ENCODE data around the gene TNFRSF14. TPM values are rescaled to one million over a fixed set of nuclear protein-coding genes. Genes with fewer than 3 reads are reported as not detected.

TNFRSF14 gene
- total and polyA plus RNA-seq, 9 of the 15 experiments (the other 6 are each of a cell fraction or from before 2014, with no cell fraction given): 0.11 to 2.3 (median 0.68) TPM; not detected in 2

DNA sequence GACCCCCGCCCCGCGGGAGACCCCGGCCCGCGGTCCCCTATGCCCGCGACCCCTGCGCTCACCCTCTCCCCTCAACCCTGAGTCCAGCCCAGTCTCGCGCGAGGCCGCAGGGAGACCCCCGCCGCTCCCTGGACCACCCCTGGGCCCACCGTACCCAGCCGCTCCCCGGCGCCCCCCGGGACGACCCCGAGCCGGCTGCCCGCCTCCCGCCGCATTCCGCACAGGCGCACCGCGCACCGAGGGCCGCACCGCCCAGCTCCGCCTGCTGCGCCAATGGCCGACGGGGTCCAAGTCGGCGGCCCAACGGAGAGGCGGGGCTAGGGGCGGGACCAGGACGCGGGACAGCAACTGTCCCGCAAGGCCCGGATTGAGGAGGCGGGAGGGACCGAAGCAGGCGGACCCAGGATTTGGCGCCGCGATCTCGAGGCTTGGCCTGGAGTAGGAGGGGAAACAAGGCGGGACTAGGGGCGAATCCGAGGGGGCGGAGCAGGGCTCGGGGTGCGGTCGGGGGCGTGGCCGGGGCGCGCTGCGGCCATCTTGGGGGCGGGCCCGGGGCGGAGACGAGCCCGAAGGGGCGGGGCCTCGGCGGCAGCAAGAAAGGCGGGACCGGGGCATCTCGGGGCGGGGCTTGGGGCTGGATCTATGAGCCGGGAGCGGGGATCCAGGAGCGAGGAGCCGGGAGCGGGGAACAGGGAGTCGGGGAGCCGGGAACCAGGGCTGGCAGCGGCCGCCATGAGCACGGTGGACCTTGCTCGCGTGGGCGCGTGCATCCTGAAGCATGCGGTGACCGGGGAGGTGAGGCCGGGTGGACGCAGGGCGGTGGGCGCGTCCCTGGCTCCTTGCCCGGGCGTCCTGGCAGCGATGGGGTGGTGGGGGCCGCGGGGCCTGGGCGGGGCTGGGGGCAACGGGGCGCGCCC is 30.2 kb downstream of the TNFRSF14 start, which contains the start of gene PRXL2B (continued):
- TF ChIP-seq, protein P1, sequence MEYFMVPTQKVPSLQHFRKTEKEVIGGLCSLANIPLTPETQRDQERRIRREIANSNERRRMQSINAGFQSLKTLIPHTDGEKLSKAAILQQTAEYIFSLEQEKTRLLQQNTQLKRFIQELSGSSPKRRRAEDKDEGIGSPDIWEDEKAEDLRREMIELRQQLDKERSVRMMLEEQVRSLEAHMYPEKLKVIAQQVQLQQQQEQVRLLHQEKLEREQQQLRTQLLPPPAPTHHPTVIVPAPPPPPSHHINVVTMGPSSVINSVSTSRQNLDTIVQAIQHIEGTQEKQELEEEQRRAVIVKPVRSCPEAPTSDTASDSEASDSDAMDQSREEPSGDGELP (CRISPR knock-in tag; IDR thresholded peaks at IDR 0.05; ENCODE audit: borderline replicate concordance): peak; percentile 37; the same call in 1 of the 2 replicates
- TF ChIP-seq KAT2B (IDR thresholded peaks at IDR 0.05; ENCODE audit: low read depth, low read length) (no peak), NCOR1 (IDR thresholded peaks at IDR 0.05) (no peak), ID3 (CRISPR knock-in tag; IDR thresholded peaks at IDR 0.05) (no peak), ID3 (tag; IDR thresholded peaks at IDR 0.05) (no peak), ZNF184 (CRISPR knock-in tag; IDR thresholded peaks at IDR 0.05) (no peak), TSC22D4 (tag; IDR thresholded peaks at IDR 0.05) (no peak), ZNF197 (CRISPR knock-in tag; IDR thresholded peaks at IDR 0.05; ENCODE audit: low read depth) (no peak), ZNF699 (CRISPR knock-in tag; IDR thresholded peaks at IDR 0.05; ENCODE audit: insufficient replicate concordance) (no peak), ZNF57 (CRISPR knock-in tag; IDR thresholded peaks at IDR 0.05) (no peak), USF1 (CRISPR knock-in tag; IDR thresholded peaks at IDR 0.05) (no peak)
- TF ChIP-seq, protein P2, sequence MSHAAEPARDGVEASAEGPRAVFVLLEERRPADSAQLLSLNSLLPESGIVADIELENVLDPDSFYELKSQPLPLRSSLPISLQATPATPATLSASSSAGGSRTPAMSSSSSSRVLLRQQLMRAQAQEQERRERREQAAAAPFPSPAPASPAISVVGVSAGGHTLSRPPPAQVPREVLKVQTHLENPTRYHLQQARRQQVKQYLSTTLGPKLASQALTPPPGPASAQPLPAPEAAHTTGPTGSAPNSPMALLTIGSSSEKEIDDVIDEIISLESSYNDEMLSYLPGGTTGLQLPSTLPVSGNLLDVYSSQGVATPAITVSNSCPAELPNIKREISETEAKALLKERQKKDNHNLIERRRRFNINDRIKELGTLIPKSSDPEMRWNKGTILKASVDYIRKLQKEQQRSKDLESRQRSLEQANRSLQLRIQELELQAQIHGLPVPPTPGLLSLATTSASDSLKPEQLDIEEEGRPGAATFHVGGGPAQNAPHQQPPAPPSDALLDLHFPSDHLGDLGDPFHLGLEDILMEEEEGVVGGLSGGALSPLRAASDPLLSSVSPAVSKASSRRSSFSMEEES (CRISPR knock-in tag; IDR thresholded peaks at IDR 0.05): no peak
- TF ChIP-seq, protein P3, sequence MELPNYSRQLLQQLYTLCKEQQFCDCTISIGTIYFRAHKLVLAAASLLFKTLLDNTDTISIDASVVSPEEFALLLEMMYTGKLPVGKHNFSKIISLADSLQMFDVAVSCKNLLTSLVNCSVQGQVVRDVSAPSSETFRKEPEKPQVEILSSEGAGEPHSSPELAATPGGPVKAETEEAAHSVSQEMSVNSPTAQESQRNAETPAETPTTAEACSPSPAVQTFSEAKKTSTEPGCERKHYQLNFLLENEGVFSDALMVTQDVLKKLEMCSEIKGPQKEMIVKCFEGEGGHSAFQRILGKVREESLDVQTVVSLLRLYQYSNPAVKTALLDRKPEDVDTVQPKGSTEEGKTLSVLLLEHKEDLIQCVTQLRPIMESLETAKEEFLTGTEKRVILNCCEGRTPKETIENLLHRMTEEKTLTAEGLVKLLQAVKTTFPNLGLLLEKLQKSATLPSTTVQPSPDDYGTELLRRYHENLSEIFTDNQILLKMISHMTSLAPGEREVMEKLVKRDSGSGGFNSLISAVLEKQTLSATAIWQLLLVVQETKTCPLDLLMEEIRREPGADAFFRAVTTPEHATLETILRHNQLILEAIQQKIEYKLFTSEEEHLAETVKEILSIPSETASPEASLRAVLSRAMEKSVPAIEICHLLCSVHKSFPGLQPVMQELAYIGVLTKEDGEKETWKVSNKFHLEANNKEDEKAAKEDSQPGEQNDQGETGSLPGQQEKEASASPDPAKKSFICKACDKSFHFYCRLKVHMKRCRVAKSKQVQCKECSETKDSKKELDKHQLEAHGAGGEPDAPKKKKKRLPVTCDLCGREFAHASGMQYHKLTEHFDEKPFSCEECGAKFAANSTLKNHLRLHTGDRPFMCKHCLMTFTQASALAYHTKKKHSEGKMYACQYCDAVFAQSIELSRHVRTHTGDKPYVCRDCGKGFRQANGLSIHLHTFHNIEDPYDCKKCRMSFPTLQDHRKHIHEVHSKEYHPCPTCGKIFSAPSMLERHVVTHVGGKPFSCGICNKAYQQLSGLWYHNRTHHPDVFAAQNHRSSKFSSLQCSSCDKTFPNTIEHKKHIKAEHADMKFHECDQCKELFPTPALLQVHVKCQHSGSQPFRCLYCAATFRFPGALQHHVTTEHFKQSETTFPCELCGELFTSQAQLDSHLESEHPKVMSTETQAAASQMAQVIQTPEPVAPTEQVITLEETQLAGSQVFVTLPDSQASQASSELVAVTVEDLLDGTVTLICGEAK (IDR thresholded peaks at IDR 0.05): no peak
- TF ChIP-seq, protein P3 (CRISPR knock-in tag; IDR thresholded peaks at IDR 0.05): no peak
